Chondrocyte (in vitro differentiated cells): ENCODE results near the gene DPP10. TPM values are rescaled to one million over a fixed set of nuclear protein-coding genes. Genes with fewer than 3 reads are reported as not detected.

Source experiments
- DNase-seq: peaks from one replicate; pipeline ENCODE4 v3.0.0; 2021; ENCODE audit warnings: mixed read lengths, low spot score
- H3K27ac Mint-ChIP-seq: one replicate; pipeline ENCODE4 v1.8.0; 2021; ENCODE audit warnings: mild to moderate bottlenecking, moderate library complexity, mixed read lengths; ENCODE audit not compliant: unreplicated experiment
- H3K27me3 Mint-ChIP-seq: 2 replicates; pipeline ENCODE4 v1.8.0; 2021; ENCODE audit warnings: low read depth, mixed read lengths
- H3K36me3 Mint-ChIP-seq: 2 replicates; pipeline ENCODE4 v1.8.0; 2021; ENCODE audit warnings: low read depth, mixed read lengths
- H3K4me1 Mint-ChIP-seq: 2 replicates; pipeline ENCODE4 v1.8.0; 2021; ENCODE audit warnings: low read depth, mild to moderate bottlenecking, mixed read lengths
- H3K4me3 Mint-ChIP-seq: one replicate; pipeline ENCODE4 v1.8.0; 2021; ENCODE audit warnings: mild to moderate bottlenecking, moderate library complexity, mixed read lengths; ENCODE audit not compliant: unreplicated experiment
- H3K9me3 Mint-ChIP-seq: 2 replicates; pipeline ENCODE4 v1.8.0; 2021; ENCODE audit warnings: low read depth, mixed read lengths
- CTCF ChIP-seq: fragments of 200-600 bp; sonication (generic); IDR thresholded peaks from 2 replicates; pipeline ENCODE4 v1.5.0; 2021; ENCODE audit warnings: antibody characterized with exemption, mild to moderate bottlenecking, moderate library complexity
- total RNA-seq: library from RNA; stranded (reverse); gene quantifications from 3 replicates; pipeline ENCODE4 v1.2.1, GENCODE V29; 2021

DPP10 gene
- total RNA-seq, 1 donor from 2014 or later: not detected

DNA sequence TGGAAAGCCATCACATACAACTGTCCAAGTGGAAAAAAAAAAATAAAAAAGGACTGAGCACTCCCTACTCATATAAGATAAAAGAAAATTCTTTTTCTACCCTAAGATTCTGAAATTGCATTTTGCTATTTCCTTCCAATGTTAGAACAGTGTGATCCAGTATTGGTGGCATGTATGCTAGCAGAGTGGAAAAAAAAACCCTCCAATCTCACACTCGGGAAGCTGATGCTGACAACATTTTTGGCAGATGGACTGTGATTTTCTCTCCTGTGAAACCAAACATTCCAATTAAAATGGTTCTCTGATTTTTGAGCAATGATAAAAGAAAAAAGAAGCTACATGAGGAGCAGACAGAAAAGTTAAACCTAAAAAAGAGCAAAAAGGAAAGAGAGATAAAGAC lies 419.8 kb downstream of the DPP10 start:
- no peaks in the 10 kb centered on the region for H3K36me3 Mint-ChIP-seq
- H3K27ac Mint-ChIP-seq: no peak overlapping the region
- no peak overlapping the region for H3K4me3 Mint-ChIP-seq
- no peaks in the 10 kb centered on the region for H3K27me3 Mint-ChIP-seq
- TF ChIP-seq CTCF: no peak
- no peak for DNase-seq
- H3K9me3 Mint-ChIP-seq: peaks cover 2% of the 10 kb centered on the region
- no peaks in the 10 kb centered on the region for H3K4me1 Mint-ChIP-seq

- no peak overlapping the region for H3K4me3 Mint-ChIP-seq
- no peak for DNase-seq
- H3K4me1 Mint-ChIP-seq: no peaks in the 10 kb centered on the region
- no peak overlapping the region for H3K27ac Mint-ChIP-seq
- no peak for TF ChIP-seq CTCF
- H3K9me3 Mint-ChIP-seq: peaks cover 5% of the 10 kb centered on the region
- H3K36me3 Mint-ChIP-seq: no peaks in the 10 kb centered on the region
- no peaks in the 10 kb centered on the region for H3K27me3 Mint-ChIP-seq
Measured at GRCh38 chr2:114864901-114865300, 422.5 kb downstream of the DPP10 start.

DNA sequence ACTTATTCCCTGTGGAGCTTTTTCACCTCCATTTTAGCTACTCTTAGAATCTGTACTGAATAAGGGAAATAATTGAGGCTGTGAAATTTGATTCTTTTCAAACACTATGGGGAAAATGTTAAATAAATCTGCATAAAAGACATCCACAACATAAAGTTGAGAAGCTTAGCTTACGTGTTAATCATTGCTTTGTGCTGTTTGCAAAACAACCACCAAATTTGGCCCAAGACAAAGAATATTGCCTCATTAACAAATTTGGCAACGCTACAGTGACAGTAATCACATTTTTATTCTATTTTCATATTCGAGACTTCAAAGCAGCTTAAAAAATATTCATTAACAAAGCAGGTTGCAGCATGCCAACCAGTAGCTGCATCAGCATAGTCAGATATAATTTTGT lies 437.6 kb downstream of the DPP10 start:
- H3K27ac Mint-ChIP-seq: no peak overlapping the region
- no peaks in the 10 kb centered on the region for H3K36me3 Mint-ChIP-seq
- no peak for TF ChIP-seq CTCF
- no peak for DNase-seq
- no peaks in the 10 kb centered on the region for H3K9me3 Mint-ChIP-seq
- no peaks in the 10 kb centered on the region for H3K4me1 Mint-ChIP-seq
- H3K27me3 Mint-ChIP-seq: no peaks in the 10 kb centered on the region
- no peak overlapping the region for H3K4me3 Mint-ChIP-seq

- no peaks in the 10 kb centered on the region for H3K27me3 Mint-ChIP-seq
- no peak overlapping the region for H3K27ac Mint-ChIP-seq
- no peak for TF ChIP-seq CTCF
- no peaks in the 10 kb centered on the region for H3K4me1 Mint-ChIP-seq
- no peaks in the 10 kb centered on the region for H3K36me3 Mint-ChIP-seq
- no peak overlapping the region for H3K4me3 Mint-ChIP-seq
- peaks cover 16% of the 10 kb centered on the region for H3K9me3 Mint-ChIP-seq
- DNase-seq: no peak
Measured at GRCh38 chr2:114919985-114920384, 477.5 kb downstream of the DPP10 start.

GRCh38 chr2:114922076-114922475 lies 479.6 kb downstream of the DPP10 start:
- no peak for DNase-seq
- H3K27ac Mint-ChIP-seq: no peak overlapping the region

More at GRCh38 chr2:114922076-114922475, 479.6 kb downstream of the DPP10 start:
- TF ChIP-seq CTCF: no peak
- Mint-ChIP-seq H3K27me3 (no peaks in the 10 kb centered on the region), H3K4me3 (no peak overlapping the region), H3K36me3 (no peaks in the 10 kb centered on the region), H3K4me1 (no peaks in the 10 kb centered on the region), H3K9me3 (peaks cover 17% of the 10 kb centered on the region)
